ES-I3 (cell line): ENCODE results near the gene CPA2.
"Not testable (repeated sequence)": the region's sequence is repeated elsewhere in the genome, so short reads cannot be mapped to it uniquely, and the experiment has no call there.

ENCODE experiments used
- H3K36me3 ChIP-seq: 2 replicates; pipeline ENCODE4 v1.6.1; 2013; ENCODE audit warnings: mild to moderate bottlenecking, low read length, control low read depth, moderate library complexity; ENCODE audit not compliant: insufficient read depth
- H3K4me1 ChIP-seq: 2 replicates; pipeline ENCODE4 v1.6.1; 2013; ENCODE audit warnings: mild to moderate bottlenecking, control low read depth, low read length; ENCODE audit not compliant: insufficient read depth
- H3K9ac ChIP-seq: 2 replicates; pipeline ENCODE4 v1.6.1; 2013; ENCODE audit warnings: low read depth, mild to moderate bottlenecking, low read length, moderate library complexity
- H3K9me3 ChIP-seq: 2 replicates; pipeline ENCODE4 v1.6.1; 2013; ENCODE audit warnings: mild to moderate bottlenecking, low read length, moderate library complexity; ENCODE audit not compliant: control insufficient read depth, insufficient read depth

CPA2 gene

GRCh38 chr7:130299866-130300265, 33.2 kb downstream of the CPA2 start:
- no peaks in the 10 kb centered on the region for H3K4me1 ChIP-seq
- no peaks in the 10 kb centered on the region for H3K9me3 ChIP-seq
- H3K36me3 ChIP-seq, result no peaks in the 10 kb centered on the region
- H3K9ac ChIP-seq, result no peak overlapping the region

GRCh38 chr7:130301501-130302020, 34.9 kb downstream of the CPA2 start:
- no peak overlapping the region for H3K9ac ChIP-seq
- no peaks in the 10 kb centered on the region for H3K9me3 ChIP-seq
- no peaks in the 10 kb centered on the region for H3K4me1 ChIP-seq
- no peaks in the 10 kb centered on the region for H3K36me3 ChIP-seq

DNA sequence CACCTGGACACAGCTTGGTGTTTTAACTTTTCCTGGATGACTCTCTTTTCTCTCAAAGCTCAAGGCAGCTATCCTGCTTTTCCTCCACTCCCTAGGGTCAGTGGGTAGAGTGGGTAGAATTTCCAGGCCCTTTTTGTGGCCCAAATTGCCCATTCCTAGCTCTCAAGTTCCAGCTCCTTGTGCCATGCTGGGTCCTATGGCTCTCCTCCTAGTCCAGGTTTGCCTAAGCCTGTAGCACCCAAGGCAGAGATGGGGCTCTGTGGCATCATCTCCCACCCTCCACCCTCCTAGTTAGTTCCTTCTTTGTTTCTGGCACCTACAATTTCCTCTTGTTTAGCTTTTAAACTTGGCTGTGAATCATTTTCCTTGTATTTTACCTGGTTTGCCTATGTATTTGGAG, 36.0 kb downstream of the CPA2 start:
- Histone ChIP-seq H3K4me1 (no peaks in the 10 kb centered on the region), H3K36me3 (no peaks in the 10 kb centered on the region), H3K9ac (no peak overlapping the region), H3K9me3 (no peaks in the 10 kb centered on the region)

- Histone ChIP-seq H3K9me3 (no peaks in the 10 kb centered on the region), H3K9ac (no peak overlapping the region), H3K36me3 (no peaks in the 10 kb centered on the region)
These were observed 36.5 kb downstream of the CPA2 start for GRCh38 chr7:130303127-130303526.

DNA sequence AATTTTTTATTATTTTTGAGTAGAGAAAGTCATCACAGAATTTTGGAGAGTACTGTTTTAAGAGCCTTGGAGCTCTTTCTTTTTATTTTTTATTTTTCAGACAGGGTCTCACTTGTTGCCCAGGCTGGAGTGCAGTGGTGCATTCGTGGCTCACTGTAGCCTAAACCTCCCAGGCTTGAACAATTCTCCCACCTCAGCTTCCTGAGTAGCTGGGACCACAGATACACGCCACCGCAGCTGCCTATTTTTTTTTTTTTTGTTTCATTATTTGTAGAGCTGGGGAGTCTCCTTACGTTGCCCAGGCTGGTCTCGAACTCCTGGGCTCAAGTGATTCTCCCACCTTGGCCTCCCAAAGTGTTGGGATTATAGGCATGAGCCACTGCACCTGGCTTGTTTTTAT, 36.9 kb downstream of the CPA2 start:
- Histone ChIP-seq H3K9me3 (no peaks in the 10 kb centered on the region), H3K4me1 (no peaks in the 10 kb centered on the region), H3K36me3 (no peaks in the 10 kb centered on the region), H3K9ac (no peak overlapping the region)

More at GRCh38 chr7:130303127-130303526, 36.5 kb downstream of the CPA2 start:
- no peaks in the 10 kb centered on the region for H3K4me1 ChIP-seq

GRCh38 chr7:130303982-130304381, 37.3 kb downstream of the CPA2 start:
- Histone ChIP-seq H3K9ac (no peak overlapping the region), H3K36me3 (no peaks in the 10 kb centered on the region), H3K9me3 (no peaks in the 10 kb centered on the region), H3K4me1 (no peaks in the 10 kb centered on the region)

DNA sequence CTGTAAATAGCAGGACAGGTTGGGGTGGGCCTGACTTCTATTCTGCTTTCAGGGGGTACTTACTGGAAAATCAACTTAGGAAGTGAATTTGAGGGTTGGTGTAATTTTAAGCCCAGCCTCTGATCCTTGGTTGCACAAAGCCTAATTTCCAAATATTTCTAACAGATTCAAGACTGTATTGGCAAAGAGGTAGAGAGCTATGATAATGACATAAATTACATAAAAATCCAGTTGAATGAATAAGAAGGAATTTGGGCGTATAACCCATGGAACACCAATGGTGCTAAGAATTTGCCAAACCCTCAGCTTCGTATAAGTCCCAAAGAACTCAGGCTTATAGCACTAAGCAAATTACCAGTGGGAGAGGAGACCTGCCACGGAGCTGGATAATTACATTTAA, 38.2 kb downstream of the CPA2 start:
- Histone ChIP-seq H3K4me1 (no peaks in the 10 kb centered on the region), H3K9ac (no peak overlapping the region), H3K36me3 (no peaks in the 10 kb centered on the region), H3K9me3 (no peaks in the 10 kb centered on the region)

DNA sequence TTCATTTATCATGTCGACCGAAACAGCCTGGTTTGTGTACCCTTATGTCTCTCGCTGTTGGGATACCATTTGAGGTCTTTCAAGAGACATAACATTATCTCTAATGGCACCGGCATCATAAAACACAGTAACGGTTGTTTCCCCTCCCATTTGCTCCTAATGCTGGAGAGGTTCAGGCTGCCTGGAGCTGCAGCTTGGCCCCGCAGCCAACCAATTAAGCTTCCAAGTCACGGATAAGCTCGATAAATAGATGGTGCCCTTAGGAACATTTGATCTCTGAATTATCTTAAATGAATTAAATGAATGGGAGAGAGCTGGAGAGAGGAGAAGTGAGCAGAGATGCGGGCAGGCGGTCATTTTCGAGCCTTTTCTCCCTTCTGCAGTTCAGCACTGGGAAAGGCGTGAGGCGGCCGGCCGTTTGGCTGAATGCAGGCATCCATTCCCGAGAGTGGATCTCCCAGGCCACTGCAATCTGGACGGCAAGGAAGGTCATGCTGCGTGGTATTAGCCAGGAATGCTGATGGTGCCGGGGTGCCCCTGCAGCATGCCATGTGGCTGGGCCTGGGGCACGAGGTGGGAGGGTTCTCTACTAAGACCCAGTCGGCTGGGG, 38.9 kb downstream of the CPA2 start:
- Histone ChIP-seq H3K9ac (no peak overlapping the region), H3K4me1 (no peaks in the 10 kb centered on the region), H3K36me3 (no peaks in the 10 kb centered on the region), H3K9me3 (no peaks in the 10 kb centered on the region)

GRCh38 chr7:130309986-130310385, 43.3 kb downstream of the CPA2 start:
- Histone ChIP-seq H3K36me3 (no peaks in the 10 kb centered on the region), H3K4me1 (no peaks in the 10 kb centered on the region), H3K9ac (no peak overlapping the region), H3K9me3 (peaks cover 7% of the 10 kb centered on the region; the same call in 1 of the 2 replicates)

DNA sequence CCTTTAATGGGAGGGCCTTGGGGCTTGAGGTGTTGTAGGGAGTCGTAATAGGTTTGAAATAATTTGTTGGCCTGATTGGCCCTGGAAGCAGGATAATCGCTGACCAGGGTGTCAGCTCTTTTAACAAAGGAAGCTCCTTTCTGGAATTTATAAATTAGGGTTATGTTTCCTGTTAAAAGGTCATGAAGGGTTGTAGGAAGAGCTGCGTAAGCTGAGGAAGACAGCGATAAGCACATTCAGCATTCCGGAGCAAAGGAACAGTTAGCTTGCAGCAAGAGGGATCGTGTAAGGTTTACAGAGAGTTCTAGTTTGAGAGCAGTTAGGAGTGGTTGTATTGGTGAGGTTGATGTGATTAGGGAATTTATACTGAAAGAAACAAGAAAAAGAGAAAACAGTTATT, 47.6 kb downstream of the CPA2 start:
- Histone ChIP-seq H3K36me3 (no peaks in the 10 kb centered on the region), H3K4me1 (no peaks in the 10 kb centered on the region), H3K9me3 (peaks cover 7% of the 10 kb centered on the region)

DNA sequence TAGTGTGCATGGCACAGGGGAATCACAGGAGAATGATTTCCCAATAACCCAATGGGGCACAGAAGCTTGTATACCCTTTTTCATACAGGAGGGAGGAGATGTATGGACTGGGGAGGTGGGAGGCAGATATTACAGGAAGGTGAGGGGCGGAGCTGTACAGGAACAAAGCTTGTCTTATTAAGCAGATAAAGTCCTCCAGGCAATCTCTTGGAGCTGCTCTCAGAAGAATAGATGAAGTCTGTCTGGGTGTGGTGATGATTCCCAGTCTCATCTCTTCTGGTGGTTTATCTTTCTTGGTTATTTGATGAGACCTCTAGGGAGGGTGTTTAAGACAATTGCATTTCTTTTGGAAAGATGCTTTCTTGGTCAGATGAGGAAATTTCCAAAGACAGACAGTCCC, 52.9 kb downstream of the CPA2 start:
- no peaks in the 10 kb centered on the region; the same call in 1 of the 2 replicates for H3K9me3 ChIP-seq
- H3K36me3 ChIP-seq, result no peaks in the 10 kb centered on the region
- no peaks in the 10 kb centered on the region for H3K4me1 ChIP-seq
- no peak overlapping the region for H3K9ac ChIP-seq

More for the DNA sequence above, 47.6 kb downstream of the CPA2 start:
- H3K9ac ChIP-seq, result no peak overlapping the region

DNA sequence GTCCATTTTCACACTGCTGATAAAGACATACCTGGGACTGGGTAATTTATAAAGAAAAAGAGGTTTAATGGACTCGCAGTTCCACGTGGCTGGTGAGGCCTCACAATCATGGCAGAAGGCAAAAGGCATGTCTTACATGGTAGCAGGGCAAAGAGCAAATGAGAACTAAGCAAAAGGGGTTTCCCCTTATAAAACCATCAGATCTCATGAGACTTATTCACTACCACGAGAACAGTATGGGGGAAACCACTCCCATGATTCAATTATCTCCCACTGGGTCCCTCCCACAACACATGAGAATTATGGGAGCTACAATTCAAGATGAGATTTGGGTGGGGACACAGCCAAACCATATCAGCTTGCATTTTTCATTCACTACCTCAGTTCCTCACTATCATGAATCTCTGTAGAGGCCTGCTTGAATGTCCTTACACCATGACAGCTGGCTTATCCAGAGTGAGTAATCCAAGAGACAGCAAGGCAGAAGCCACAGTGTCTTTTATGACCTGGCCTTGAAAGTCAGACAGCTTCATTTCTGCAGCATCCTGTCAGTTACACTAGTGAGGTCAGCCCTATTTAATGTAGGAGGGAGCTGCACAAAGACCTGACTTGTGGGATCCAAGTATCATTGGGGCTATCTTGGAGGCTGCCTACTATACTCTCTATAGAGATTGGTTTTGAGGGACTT, 55.0 kb downstream of the CPA2 start:
- not testable (repeated sequence) for H3K9ac ChIP-seq, H3K9me3 ChIP-seq, H3K36me3 ChIP-seq, H3K4me1 ChIP-seq

- Histone ChIP-seq H3K9me3 (no peaks in the 10 kb centered on the region; the same call in 1 of the 2 replicates), H3K36me3 (no peaks in the 10 kb centered on the region), H3K4me1 (no peaks in the 10 kb centered on the region; the same call in 1 of the 2 replicates), H3K9ac (no peak overlapping the region)
These were observed 56.0 kb downstream of the CPA2 start for GRCh38 chr7:130322615-130323014.

- no peaks in the 10 kb centered on the region; the same call in 1 of the 2 replicates for H3K4me1 ChIP-seq
- no peak overlapping the region for H3K9ac ChIP-seq
- no peaks in the 10 kb centered on the region for H3K9me3 ChIP-seq
- no peaks in the 10 kb centered on the region for H3K36me3 ChIP-seq
These were observed 57.8 kb downstream of the CPA2 start for GRCh38 chr7:130324306-130324943.

DNA sequence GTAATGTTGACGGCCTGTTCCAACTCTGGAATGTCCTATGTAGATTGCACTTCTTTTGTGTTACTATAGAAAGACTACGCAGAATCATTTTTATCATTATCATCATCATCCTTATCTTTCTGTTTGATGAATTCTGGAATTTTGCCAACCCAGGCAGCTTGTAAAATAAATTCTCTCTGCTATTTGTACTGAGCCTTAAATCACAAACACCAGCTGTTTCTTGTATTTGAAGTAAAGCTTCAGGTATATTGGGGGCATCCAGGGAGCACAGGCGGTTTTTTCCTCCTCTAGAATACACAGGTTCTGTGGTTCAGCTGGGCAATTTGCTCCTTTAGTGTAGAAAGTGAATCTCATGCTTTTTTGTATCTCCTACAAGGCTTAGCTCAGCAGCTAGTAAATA, 63.0 kb downstream of the CPA2 start:
- no peak overlapping the region for H3K9ac ChIP-seq
- no peaks in the 10 kb centered on the region; the same call in 1 of the 2 replicates for H3K9me3 ChIP-seq
- H3K36me3 ChIP-seq, result no peaks in the 10 kb centered on the region
- no peaks in the 10 kb centered on the region; the same call in 1 of the 2 replicates for H3K4me1 ChIP-seq
